ENCODE results near the gene RABGGTA. TPM values are rescaled to one million over a fixed set of nuclear protein-coding genes. Genes with fewer than 3 reads are reported as not detected.
A peak's percentile ranks its signal among the peaks of the same experiment; 100 is the strongest.

RABGGTA gene
- total RNA-seq, 6 donors from 2014 or later: 22.7 to 125 (median 58.9) TPM

GRCh38 chr14:24238527-24239037 lies 32.8 kb downstream of the RABGGTA start:
- DNase-seq: no peak
- H3K4me3 ChIP-seq: no peak overlapping the region
- peak overlapping the region in 1 of 4 donors; percentile 43 for H3K27ac ChIP-seq
- peaks cover 16 to 64% (median 56%) of the 10 kb centered on the region in 4 donors for H3K36me3 ChIP-seq
- no peaks in the 10 kb centered on the region for H3K27me3 ChIP-seq
- TF ChIP-seq POLR2AphosphoS5 (IDR thresholded peaks at IDR 0.05): no peak
- no peak for TF ChIP-seq POLR2A (IDR thresholded peaks at IDR 0.05)
- TF ChIP-seq, protein P1, sequence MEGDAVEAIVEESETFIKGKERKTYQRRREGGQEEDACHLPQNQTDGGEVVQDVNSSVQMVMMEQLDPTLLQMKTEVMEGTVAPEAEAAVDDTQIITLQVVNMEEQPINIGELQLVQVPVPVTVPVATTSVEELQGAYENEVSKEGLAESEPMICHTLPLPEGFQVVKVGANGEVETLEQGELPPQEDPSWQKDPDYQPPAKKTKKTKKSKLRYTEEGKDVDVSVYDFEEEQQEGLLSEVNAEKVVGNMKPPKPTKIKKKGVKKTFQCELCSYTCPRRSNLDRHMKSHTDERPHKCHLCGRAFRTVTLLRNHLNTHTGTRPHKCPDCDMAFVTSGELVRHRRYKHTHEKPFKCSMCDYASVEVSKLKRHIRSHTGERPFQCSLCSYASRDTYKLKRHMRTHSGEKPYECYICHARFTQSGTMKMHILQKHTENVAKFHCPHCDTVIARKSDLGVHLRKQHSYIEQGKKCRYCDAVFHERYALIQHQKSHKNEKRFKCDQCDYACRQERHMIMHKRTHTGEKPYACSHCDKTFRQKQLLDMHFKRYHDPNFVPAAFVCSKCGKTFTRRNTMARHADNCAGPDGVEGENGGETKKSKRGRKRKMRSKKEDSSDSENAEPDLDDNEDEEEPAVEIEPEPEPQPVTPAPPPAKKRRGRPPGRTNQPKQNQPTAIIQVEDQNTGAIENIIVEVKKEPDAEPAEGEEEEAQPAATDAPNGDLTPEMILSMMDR (IDR thresholded peaks at IDR 0.05): no peak
- TF ChIP-seq EP300 (IDR thresholded peaks at IDR 0.05): no peak
- H3K9me3 ChIP-seq: no peaks in the 10 kb centered on the region
- no peak for ATAC-seq (ENCODE audit: low FRiP score in 2 of 2)
- 92 to 95% methylated on average over 4 to 5 of the region's 5 CpGs for WGBS, 2 donors
- peaks cover 41 to 61% (median 46%) of the 10 kb centered on the region in 4 donors for H3K4me1 ChIP-seq

- TF ChIP-seq POLR2A (IDR thresholded peaks at IDR 0.05) (no peak), EP300 (IDR thresholded peaks at IDR 0.05) (no peak), POLR2AphosphoS5 (IDR thresholded peaks at IDR 0.05) (no peak)
- TF ChIP-seq, protein P1 (IDR thresholded peaks at IDR 0.05): no peak
- no peaks in the 10 kb centered on the region for H3K27me3 ChIP-seq
- H3K4me1 ChIP-seq: peaks cover 42 to 61% (median 47%) of the 10 kb centered on the region in 4 donors
- no peak for ATAC-seq (ENCODE audit: low FRiP score in 2 of 2)
- no peaks in the 10 kb centered on the region for H3K9me3 ChIP-seq
- H3K36me3 ChIP-seq: peaks cover 16 to 64% (median 56%) of the 10 kb centered on the region in 4 donors
- H3K4me3 ChIP-seq: no peak overlapping the region
- H3K27ac ChIP-seq: peak overlapping the region in 1 of 4 donors; percentile 43
- DNase-seq: no peak
- WGBS, 2 donors: 70 to 82% methylated on average over 5 of the region's 5 CpGs
These were observed 33.3 kb downstream of the RABGGTA start for GRCh38 chr14:24238123-24238522.

GRCh38 chr14:24237463-24237955 lies 33.9 kb downstream of the RABGGTA start:
- WGBS, 2 donors: 93 to 94% methylated on average over 2 of the region's 2 CpGs
- DNase-seq: no peak
- Histone ChIP-seq H3K27ac (no peak overlapping the region), H3K36me3 (peaks cover 16 to 64% (median 56%) of the 10 kb centered on the region in 4 donors), H3K4me1 (peaks cover 44 to 62% (median 48%) of the 10 kb centered on the region in 4 donors), H3K27me3 (no peaks in the 10 kb centered on the region), H3K4me3 (no peak overlapping the region), H3K9me3 (no peaks in the 10 kb centered on the region)
- TF ChIP-seq POLR2AphosphoS5 (IDR thresholded peaks at IDR 0.05) (no peak), POLR2A (IDR thresholded peaks at IDR 0.05) (no peak)
- no peak for ATAC-seq (ENCODE audit: low FRiP score in 2 of 2)

- Histone ChIP-seq H3K27ac (peak overlapping the region in 1 of 4 donors; percentile 30), H3K36me3 (peaks cover 16 to 64% (median 56%) of the 10 kb centered on the region in 4 donors), H3K4me1 (peaks cover 44 to 60% (median 48%) of the 10 kb centered on the region in 4 donors), H3K27me3 (no peaks in the 10 kb centered on the region), H3K4me3 (no peak overlapping the region), H3K9me3 (no peaks in the 10 kb centered on the region)
- TF ChIP-seq POLR2AphosphoS5 (IDR thresholded peaks at IDR 0.05): no peak
- no peak for TF ChIP-seq EP300 (IDR thresholded peaks at IDR 0.05)
- TF ChIP-seq, protein P1 (IDR thresholded peaks at IDR 0.05): no peak
- no peak for TF ChIP-seq POLR2A (IDR thresholded peaks at IDR 0.05)
- ATAC-seq (ENCODE audit: low FRiP score in 2 of 2) (no peak), DNase-seq (no peak)
- 95 to 98% methylated on average over 6 of the region's 6 CpGs for WGBS, 2 donors
These were observed 34.5 kb downstream of the RABGGTA start for GRCh38 chr14:24236689-24237462.

Measured in upper lobe of left lung (tissue), 6 donors.